HG03571 (cell line): ENCODE results near the gene OR10A3.
"Not testable (repeated sequence)": the region's sequence is repeated elsewhere in the genome, so short reads cannot be mapped to it uniquely, and the experiment has no call there.

Experiments used
- ATAC-seq: cut with Tn5 transposase; IDR thresholded peaks from one replicate; pipeline ENCODE4 v1.9.1; 2021; ENCODE audit not compliant: unreplicated experiment

OR10A3 gene

GRCh38 chr11:7941608-7942007, at the start of gene OR10A3:
Gene OR10A3, minus strand, starts transcription at chr11:7941708. Its CDS starts 2,188 bp downstream, at chr11:7939520.
- ATAC-seq: no peak

GRCh38 chr11:7987560-7987883, 46.0 kb upstream of the OR10A3 start:
- not testable (repeated sequence) for ATAC-seq

- ATAC-seq: peak; percentile 93
Measured at GRCh38 chr11:7986768-7987559, 45.5 kb upstream of the OR10A3 start, which contains the start of gene EIF3F. Gene EIF3F, plus strand, starts transcription at chr11:7987337. Its CDS starts 16 bp downstream, at chr11:7987353.

GRCh38 chr11:7983832-7984590, 42.5 kb upstream of the OR10A3 start:
- ATAC-seq: no peak

- ATAC-seq: peak; percentile 43
Measured at GRCh38 chr11:7982582-7983119, 41.1 kb upstream of the OR10A3 start.

GRCh38 chr11:7981619-7982157, 40.2 kb upstream of the OR10A3 start:
- ATAC-seq: no peak

GRCh38 chr11:7977232-7977917, 35.9 kb upstream of the OR10A3 start:
- ATAC-seq: no peak

- ATAC-seq: no peak
Measured at GRCh38 chr11:7974668-7975067, 33.2 kb upstream of the OR10A3 start.

GRCh38 chr11:7973011-7973410, 31.5 kb upstream of the OR10A3 start:
- ATAC-seq: no peak

GRCh38 chr11:7971846-7972245, 30.3 kb upstream of the OR10A3 start:
- no peak for ATAC-seq

- no peak for ATAC-seq
Measured at GRCh38 chr11:7969756-7970646, 28.5 kb upstream of the OR10A3 start.

GRCh38 chr11:7968686-7969085, 27.2 kb upstream of the OR10A3 start:
- ATAC-seq: no peak

- no peak for ATAC-seq
Measured at GRCh38 chr11:7967826-7968225, 26.3 kb upstream of the OR10A3 start.

- no peak for ATAC-seq
Measured at GRCh38 chr11:7967097-7967496, 25.6 kb upstream of the OR10A3 start.

GRCh38 chr11:7965386-7965785, 23.9 kb upstream of the OR10A3 start, which contains the start of gene NLRP10:
Gene NLRP10, minus strand, starts transcription at chr11:7965447. Its CDS starts 1,952 bp downstream, at chr11:7963495.
- no peak for ATAC-seq

- no peak for ATAC-seq
Measured at GRCh38 chr11:7964873-7965272, 23.4 kb upstream of the OR10A3 start.

GRCh38 chr11:7964261-7964660, 22.8 kb upstream of the OR10A3 start:
- ATAC-seq: no peak

- no peak for ATAC-seq
Measured at GRCh38 chr11:7955191-7955590, 13.7 kb upstream of the OR10A3 start.

GRCh38 chr11:7949934-7950333, 8.4 kb upstream of the OR10A3 start:
- no peak for ATAC-seq

- ATAC-seq: no peak
Measured at GRCh38 chr11:7944123-7944522, 2.6 kb upstream of the OR10A3 start.
